Measurements from ENCODE around the gene NUDT16. TPM values are rescaled to one million over a fixed set of nuclear protein-coding genes. Genes with fewer than 3 reads are reported as not detected.
"Not testable (repeated sequence)": the region's sequence is repeated elsewhere in the genome, so short reads cannot be mapped to it uniquely, and the experiment has no call there.

The NUDT16 gene
- total and polyA plus RNA-seq, 2 experiments from 2014 or later, result 27.8 to 33.5 TPM

- no peak overlapping the region for H3K27ac ChIP-seq
- H3K36me3 ChIP-seq (replicated peaks; ENCODE audit: insufficient read depth, low read depth), result no peaks in the 10 kb centered on the region
- no peak for DNase-seq (ENCODE audit: low spot score)
- no peak overlapping the region for H3K4me2 ChIP-seq
- no peaks in the 10 kb centered on the region for H3K9me3 ChIP-seq (ENCODE audit: low read depth)
- peaks cover 9% of the 10 kb centered on the region for H3K4me1 ChIP-seq (ENCODE audit: insufficient read depth)
- 91% methylated on average over 3 of the region's 3 CpGs for WGBS (ENCODE audit: low lambda C conversion rate, missing lambda C conversion rate)
- H4K20me1 ChIP-seq (ENCODE audit: insufficient read depth, poor library complexity, severe bottlenecking), result no peaks in the 10 kb centered on the region
- H3K27me3 ChIP-seq, result no peaks in the 10 kb centered on the region
- peaks cover 13% of the 10 kb centered on the region for H3K79me2 ChIP-seq
- no peak overlapping the region for H2AFZ ChIP-seq
- TF ChIP-seq, protein P1, sequence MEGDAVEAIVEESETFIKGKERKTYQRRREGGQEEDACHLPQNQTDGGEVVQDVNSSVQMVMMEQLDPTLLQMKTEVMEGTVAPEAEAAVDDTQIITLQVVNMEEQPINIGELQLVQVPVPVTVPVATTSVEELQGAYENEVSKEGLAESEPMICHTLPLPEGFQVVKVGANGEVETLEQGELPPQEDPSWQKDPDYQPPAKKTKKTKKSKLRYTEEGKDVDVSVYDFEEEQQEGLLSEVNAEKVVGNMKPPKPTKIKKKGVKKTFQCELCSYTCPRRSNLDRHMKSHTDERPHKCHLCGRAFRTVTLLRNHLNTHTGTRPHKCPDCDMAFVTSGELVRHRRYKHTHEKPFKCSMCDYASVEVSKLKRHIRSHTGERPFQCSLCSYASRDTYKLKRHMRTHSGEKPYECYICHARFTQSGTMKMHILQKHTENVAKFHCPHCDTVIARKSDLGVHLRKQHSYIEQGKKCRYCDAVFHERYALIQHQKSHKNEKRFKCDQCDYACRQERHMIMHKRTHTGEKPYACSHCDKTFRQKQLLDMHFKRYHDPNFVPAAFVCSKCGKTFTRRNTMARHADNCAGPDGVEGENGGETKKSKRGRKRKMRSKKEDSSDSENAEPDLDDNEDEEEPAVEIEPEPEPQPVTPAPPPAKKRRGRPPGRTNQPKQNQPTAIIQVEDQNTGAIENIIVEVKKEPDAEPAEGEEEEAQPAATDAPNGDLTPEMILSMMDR (IDR thresholded peaks at IDR 0.05; ENCODE audit: poor library complexity), result no peak
- TF ChIP-seq EZH2 (IDR thresholded peaks at IDR 0.05; ENCODE audit: borderline replicate concordance) (no peak), EZH2phosphoT487 (IDR thresholded peaks at IDR 0.05; ENCODE audit: low read depth, severe bottlenecking, unreplicated experiment) (no peak)
- no peaks in the 10 kb centered on the region for H3K9me2 ChIP-seq (replicated peaks; ENCODE audit: insufficient read depth)
- H3K4me3 ChIP-seq, result no peak overlapping the region
Observed at GRCh38 chr3:131363275-131363674, 18.3 kb upstream of the NUDT16 start.

DNA sequence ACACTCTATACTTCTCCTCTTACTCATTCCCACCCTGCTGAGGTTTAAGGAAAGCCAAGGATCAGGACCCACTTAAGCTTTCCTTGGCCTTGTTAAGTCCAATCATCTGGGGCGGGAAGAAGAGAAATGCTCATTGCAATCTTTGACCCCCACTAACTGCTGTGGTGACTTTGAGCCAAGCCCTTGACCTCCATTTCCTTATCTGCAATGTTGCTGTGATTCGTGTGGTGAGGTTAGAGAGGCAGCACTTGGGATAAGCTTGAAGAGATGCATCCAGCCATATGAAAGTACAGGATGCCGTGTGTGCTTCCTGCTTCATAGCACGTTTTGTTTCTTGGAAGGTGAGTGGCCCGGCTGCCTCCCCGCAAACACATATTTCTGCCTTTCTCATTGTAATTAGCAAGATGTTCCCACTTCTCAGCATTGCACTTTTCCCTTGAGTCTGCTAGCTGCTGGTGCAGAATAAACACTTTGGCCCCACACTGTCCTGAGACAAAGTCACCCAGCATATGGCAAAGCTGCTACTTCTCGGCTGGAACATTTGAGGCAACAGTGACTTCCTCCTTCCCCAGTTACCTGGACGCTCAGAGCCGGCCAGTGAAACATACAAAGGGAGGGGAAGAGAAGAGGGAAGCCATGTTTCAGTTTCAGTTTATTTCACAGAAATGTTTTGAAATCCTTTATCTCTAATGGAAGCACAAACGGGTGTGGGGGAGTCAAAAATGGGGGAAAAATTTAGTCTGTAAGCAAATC, 10.5 kb upstream of the NUDT16 start:
- no peak for TF ChIP-seq EZH2phosphoT487 (IDR thresholded peaks at IDR 0.05; ENCODE audit: low read depth, severe bottlenecking, unreplicated experiment)
- TF ChIP-seq EZH2 (IDR thresholded peaks at IDR 0.05; ENCODE audit: borderline replicate concordance), result no peak
- TF ChIP-seq, protein P1 (IDR thresholded peaks at IDR 0.05; ENCODE audit: poor library complexity), result no peak
- H4K20me1 ChIP-seq (ENCODE audit: insufficient read depth, poor library complexity, severe bottlenecking), result no peaks in the 10 kb centered on the region
- WGBS (ENCODE audit: low lambda C conversion rate, missing lambda C conversion rate), result 89% methylated on average over 10 of the region's 10 CpGs
- H3K36me3 ChIP-seq (replicated peaks; ENCODE audit: insufficient read depth, low read depth), result no peaks in the 10 kb centered on the region
- no peak for DNase-seq (ENCODE audit: low spot score)
- no peak overlapping the region for H3K27ac ChIP-seq
- H3K9me3 ChIP-seq (ENCODE audit: low read depth), result no peaks in the 10 kb centered on the region
- H3K27me3 ChIP-seq, result no peaks in the 10 kb centered on the region
- H3K4me1 ChIP-seq (ENCODE audit: insufficient read depth), result no peaks in the 10 kb centered on the region
- H2AFZ ChIP-seq, result no peak overlapping the region
- H3K4me3 ChIP-seq, result no peak overlapping the region
- no peak overlapping the region for H3K4me2 ChIP-seq
- no peaks in the 10 kb centered on the region for H3K9me2 ChIP-seq (replicated peaks; ENCODE audit: insufficient read depth)
- H3K79me2 ChIP-seq, result peaks cover 4% of the 10 kb centered on the region

DNA sequence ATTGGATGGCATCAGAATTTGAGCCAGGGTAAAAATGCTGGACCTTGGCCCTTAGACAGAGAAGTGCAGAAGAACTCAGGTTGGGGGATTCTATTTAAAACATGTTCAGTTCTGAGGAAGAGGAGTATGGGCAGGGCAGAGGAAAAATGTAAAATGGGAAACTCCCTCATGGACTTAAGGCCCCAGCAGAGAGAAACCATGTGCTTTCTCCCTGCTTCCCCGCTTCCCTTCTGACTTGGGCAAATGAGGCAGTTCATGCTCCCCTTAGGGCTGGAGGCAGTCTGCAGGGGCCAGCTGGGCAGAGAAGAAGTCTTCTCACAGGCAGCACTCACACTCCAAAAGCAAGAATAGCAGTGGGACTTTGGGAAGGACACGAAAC, 9.9 kb upstream of the NUDT16 start:
- no peaks in the 10 kb centered on the region for H3K27me3 ChIP-seq
- DNase-seq (ENCODE audit: low spot score), result no peak
- no peaks in the 10 kb centered on the region for H3K4me1 ChIP-seq (ENCODE audit: insufficient read depth)
- no peaks in the 10 kb centered on the region for H4K20me1 ChIP-seq (ENCODE audit: insufficient read depth, poor library complexity, severe bottlenecking)
- no peaks in the 10 kb centered on the region for H3K36me3 ChIP-seq (replicated peaks; ENCODE audit: insufficient read depth, low read depth)
- no peak overlapping the region for H2AFZ ChIP-seq
- no peak for TF ChIP-seq EZH2 (IDR thresholded peaks at IDR 0.05; ENCODE audit: borderline replicate concordance)
- H3K4me2 ChIP-seq, result no peak overlapping the region
- H3K4me3 ChIP-seq, result no peak overlapping the region
- peaks cover 4% of the 10 kb centered on the region for H3K79me2 ChIP-seq
- H3K9me3 ChIP-seq (ENCODE audit: low read depth), result no peaks in the 10 kb centered on the region
- no peak overlapping the region for H3K27ac ChIP-seq
- H3K9me2 ChIP-seq (replicated peaks; ENCODE audit: insufficient read depth), result no peaks in the 10 kb centered on the region
- 95% methylated on average over 2 of the region's 2 CpGs for WGBS (ENCODE audit: low lambda C conversion rate, missing lambda C conversion rate)

- WGBS (ENCODE audit: low lambda C conversion rate, missing lambda C conversion rate), result 96% methylated on average over 2 of the region's 2 CpGs
- Histone ChIP-seq H3K79me2 (peaks cover 9% of the 10 kb centered on the region), H3K9me3 (ENCODE audit: low read depth) (no peaks in the 10 kb centered on the region), H3K36me3 (replicated peaks; ENCODE audit: insufficient read depth, low read depth) (no peaks in the 10 kb centered on the region), H3K9me2 (replicated peaks; ENCODE audit: insufficient read depth) (no peaks in the 10 kb centered on the region), H3K4me1 (ENCODE audit: insufficient read depth) (peaks cover under 1% of the 10 kb centered on the region), H2AFZ (no peak overlapping the region), H3K4me3 (no peak overlapping the region), H3K4me2 (no peak overlapping the region), H4K20me1 (ENCODE audit: insufficient read depth, poor library complexity, severe bottlenecking) (no peaks in the 10 kb centered on the region), H3K27me3 (no peaks in the 10 kb centered on the region), H3K27ac (no peak overlapping the region)
- no peak for TF ChIP-seq EZH2phosphoT487 (IDR thresholded peaks at IDR 0.05; ENCODE audit: low read depth, severe bottlenecking, unreplicated experiment)
- TF ChIP-seq, protein P1 (IDR thresholded peaks at IDR 0.05; ENCODE audit: poor library complexity), result no peak
- TF ChIP-seq EZH2 (IDR thresholded peaks at IDR 0.05; ENCODE audit: borderline replicate concordance), result no peak
- no peak for DNase-seq (ENCODE audit: low spot score)
Observed at GRCh38 chr3:131374741-131375140, 6.8 kb upstream of the NUDT16 start.

GRCh38 chr3:131380821-131381444, 641 bp upstream of the NUDT16 start:
- Histone ChIP-seq H2AFZ (peak overlapping the region; percentile 34), H3K4me3 (peak overlapping the region; percentile 27), H3K79me2 (peaks cover 31% of the 10 kb centered on the region), H3K4me2 (peak overlapping the region; percentile 86), H3K4me1 (ENCODE audit: insufficient read depth) (peaks cover 13% of the 10 kb centered on the region), H3K27ac (peak overlapping the region; percentile 86)
- not testable (repeated sequence) for H3K36me3 ChIP-seq (replicated peaks; ENCODE audit: insufficient read depth, low read depth); DNase-seq (ENCODE audit: low spot score); H3K9me3 ChIP-seq (ENCODE audit: low read depth); H4K20me1 ChIP-seq (ENCODE audit: insufficient read depth, poor library complexity, severe bottlenecking); H3K27me3 ChIP-seq; H3K9me2 ChIP-seq (replicated peaks; ENCODE audit: insufficient read depth)
- 30% methylated on average over 16 of the region's 16 CpGs for WGBS (ENCODE audit: low lambda C conversion rate, missing lambda C conversion rate)

All from hepatocyte (in vitro differentiated cells).